Adrenal gland (tissue), 5 donors: ENCODE data around the gene NSD1.

Source experiments
- CTCF ChIP-seq, 6 experiments: fragments of 450-650 bp in 4 of 6; fragments of 200-600 bp in 2 of 6; sonication (generic) in 1 of 6; IDR thresholded peaks; 1 replicate in 5 of 6; 2 replicates in 1 of 6; pipeline versions ENCODE4 v1.5.1 to v1.8.0; 2016 to 2021; ENCODE audit warnings: antibody characterized with exemption in 6 of 6, mild to moderate bottlenecking in 2 of 6, moderate library complexity in 1 of 6
- POLR2A ChIP-seq, 2 donors: fragments of 450-650 bp; IDR thresholded peaks; one replicate each; pipeline ENCODE4 v1.6.1; 2017; ENCODE audit warnings: antibody characterized with exemption in 2 of 2, mild to moderate bottlenecking in 2 of 2, moderate library complexity in 1 of 2
- donor health status: DM: no; HTN: no; CAD: no.

- TF ChIP-seq CTCF (IDR thresholded peaks at IDR 0.05): no peak
- no peak for TF ChIP-seq POLR2A (IDR thresholded peaks at IDR 0.05)
Observed at GRCh38 chr5:177231479-177232250, 98.1 kb downstream of the NSD1 start.
